Fibroblast of lung (primary cell): Measurements from ENCODE around the gene PRKAA1. TPM values are rescaled to one million over a fixed set of nuclear protein-coding genes. Genes with fewer than 3 reads are reported as not detected.

Source experiments
- DNase-seq, 2 donors: peaks; one replicate each; pipeline versions ENCODE4 v3.0.0 to v3.0.0-alpha.2; 2010; ENCODE audit warnings: low read depth in 2 of 2
- H2AFZ ChIP-seq: 2 replicates; pipeline ENCODE4 v1.5.1; 2012; ENCODE audit warnings: low read length, control low read depth, inconsistent platforms
- H3K27ac ChIP-seq: 2 replicates; pipeline ENCODE4 v1.5.1; 2011; ENCODE audit warnings: low read length, control low read depth; ENCODE audit not compliant: insufficient read depth
- H3K27me3 ChIP-seq: 2 replicates; pipeline ENCODE4 v1.5.1; 2011; ENCODE audit warnings: mild to moderate bottlenecking, low read length; ENCODE audit not compliant: control insufficient read depth, insufficient read depth
- H3K36me3 ChIP-seq: 2 replicates; pipeline ENCODE4 v1.5.1; 2011; ENCODE audit warnings: low read length; ENCODE audit not compliant: control insufficient read depth, insufficient read depth
- H3K4me1 ChIP-seq: 2 replicates; pipeline ENCODE4 v1.5.1; 2011; ENCODE audit warnings: low read length; ENCODE audit not compliant: control insufficient read depth, insufficient read depth; ENCODE audit errors: extremely low read depth
- H3K4me2 ChIP-seq: 2 replicates; pipeline ENCODE4 v1.5.1; 2011; ENCODE audit warnings: low read length, control low read depth; ENCODE audit not compliant: insufficient read depth; ENCODE audit errors: extremely low read depth
- H3K4me3 ChIP-seq, 4 experiments: fragments of 200-600 bp in 1 of 4; sonication (generic) in 1 of 4; replicated peaks in 1 of 4; 2 replicates each; pipeline ENCODE4 v1.5.1; 2011 to 2016; ENCODE audit warnings: low read length in 4 of 4, low read depth in 3 of 4, mild to moderate bottlenecking in 3 of 4, control low read depth in 2 of 4, inconsistent platforms in 1 of 4, mixed read lengths in 1 of 4; ENCODE audit not compliant: insufficient read depth in 1 of 4; ENCODE audit errors: control extremely low read depth in 1 of 4
- H3K79me2 ChIP-seq: 2 replicates; pipeline ENCODE4 v1.5.1; 2012; ENCODE audit warnings: mild to moderate bottlenecking, low read length, inconsistent platforms; ENCODE audit not compliant: control insufficient read depth, insufficient read depth
- H3K9ac ChIP-seq: 2 replicates; pipeline ENCODE4 v1.5.1; 2011; ENCODE audit warnings: mild to moderate bottlenecking, low read length, control low read depth; ENCODE audit not compliant: insufficient read depth
- H3K9me3 ChIP-seq: 2 replicates; pipeline ENCODE4 v1.5.1; 2012; ENCODE audit warnings: low read depth, low read length; ENCODE audit not compliant: control insufficient read depth, insufficient read depth
- H4K20me1 ChIP-seq: 2 replicates; pipeline ENCODE4 v1.5.1; 2011; ENCODE audit warnings: low read length; ENCODE audit not compliant: control insufficient read depth, insufficient read depth; ENCODE audit errors: extremely low read depth
- EZH2 ChIP-seq: IDR thresholded peaks from 2 replicates; pipeline ENCODE4 v1.5.1; 2012; ENCODE audit warnings: low read length, control low read depth, mild to moderate bottlenecking; ENCODE audit errors: missing control alignments
- polyA plus RNA-seq, 2 donors: library from polyadenylated mRNA; depleted of rRNA in 1 of 2; stranded (reverse) in 1 of 2; unstranded in 1 of 2; fragments of >200 nt; gene quantifications; 2 replicates each; pipeline ENCODE4 v1.2.1, GENCODE V29; 2011 to 2012; ENCODE audit warnings: missing spikeins in 1 of 2
- total RNA-seq: library from RNA; depleted of rRNA; stranded (reverse); fragments of >200 nt; gene quantifications from 2 replicates; pipeline ENCODE4 v1.2.1, GENCODE V29; 2014
- TF ChIP-seq, protein P1 (sequence below), 2 donors: IDR thresholded peaks in 1 of 2; conservative IDR thresholded peaks in 1 of 2; 1 replicate in 1 of 2; 2 replicates in 1 of 2; pipeline ENCODE4 v1.5.1; 2011 to 2012; ENCODE audit warnings: low read length in 2 of 2, control low read depth in 1 of 2, inconsistent platforms in 1 of 2, low read depth in 1 of 2, mild to moderate bottlenecking in 1 of 2

The PRKAA1 gene
- total and polyA plus RNA-seq, 2 donors (not counting 1 experiment from before 2014, with no cell fraction given) = 106 to 107 TPM

DNA sequence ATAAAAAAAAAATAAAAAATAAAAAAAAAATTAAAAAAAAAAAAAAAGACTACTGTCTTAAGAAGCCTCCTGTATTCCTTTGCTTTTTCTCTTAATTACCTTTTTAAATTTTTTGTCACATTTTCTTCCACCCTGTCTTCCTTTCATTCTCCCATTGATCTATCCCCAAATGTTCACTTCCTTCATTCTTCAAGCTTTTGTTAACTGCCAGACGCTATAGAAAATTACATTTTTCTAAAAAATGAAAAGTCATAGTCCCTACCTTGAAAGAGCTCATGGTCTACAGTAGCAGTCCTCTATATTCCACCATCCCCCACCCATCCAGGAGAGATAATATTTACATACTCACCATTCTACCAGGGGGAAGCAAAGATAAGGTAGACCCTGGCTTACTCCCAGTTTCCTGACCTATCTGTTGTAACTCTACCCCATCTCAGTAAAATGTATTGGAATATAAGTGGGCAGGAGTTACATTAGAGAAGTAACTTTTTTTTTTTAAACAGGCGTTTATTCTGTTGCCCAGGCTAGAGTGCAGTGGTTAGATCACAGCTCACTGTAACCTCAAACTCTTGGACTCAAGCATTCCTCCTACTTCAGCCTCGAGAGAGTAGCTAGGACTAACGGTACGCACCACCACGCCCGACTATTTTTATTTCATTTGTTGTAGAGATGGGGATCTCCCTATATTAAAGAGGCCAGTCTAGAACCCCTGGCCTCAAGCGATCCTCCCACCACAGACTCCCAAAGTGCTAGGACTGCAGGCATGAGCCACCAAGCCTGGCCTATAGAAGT, 3.8 kb upstream of the PRKAA1 start:
- H2AFZ ChIP-seq = no peak overlapping the region
- H3K27ac ChIP-seq = no peak overlapping the region
- H3K4me3 ChIP-seq = no peak overlapping the region
- DNase-seq = no peak
- H3K4me2 ChIP-seq = no peak overlapping the region
- H3K36me3 ChIP-seq = no peaks in the 10 kb centered on the region
- no peaks in the 10 kb centered on the region for H3K27me3 ChIP-seq
- peaks cover 9% of the 10 kb centered on the region for H3K79me2 ChIP-seq
- H3K9ac ChIP-seq = no peak overlapping the region
- H4K20me1 ChIP-seq = no peaks in the 10 kb centered on the region
- no peaks in the 10 kb centered on the region for H3K9me3 ChIP-seq
- no peaks in the 10 kb centered on the region for H3K4me1 ChIP-seq
- TF ChIP-seq EZH2 = no peak
- TF ChIP-seq, protein P1, sequence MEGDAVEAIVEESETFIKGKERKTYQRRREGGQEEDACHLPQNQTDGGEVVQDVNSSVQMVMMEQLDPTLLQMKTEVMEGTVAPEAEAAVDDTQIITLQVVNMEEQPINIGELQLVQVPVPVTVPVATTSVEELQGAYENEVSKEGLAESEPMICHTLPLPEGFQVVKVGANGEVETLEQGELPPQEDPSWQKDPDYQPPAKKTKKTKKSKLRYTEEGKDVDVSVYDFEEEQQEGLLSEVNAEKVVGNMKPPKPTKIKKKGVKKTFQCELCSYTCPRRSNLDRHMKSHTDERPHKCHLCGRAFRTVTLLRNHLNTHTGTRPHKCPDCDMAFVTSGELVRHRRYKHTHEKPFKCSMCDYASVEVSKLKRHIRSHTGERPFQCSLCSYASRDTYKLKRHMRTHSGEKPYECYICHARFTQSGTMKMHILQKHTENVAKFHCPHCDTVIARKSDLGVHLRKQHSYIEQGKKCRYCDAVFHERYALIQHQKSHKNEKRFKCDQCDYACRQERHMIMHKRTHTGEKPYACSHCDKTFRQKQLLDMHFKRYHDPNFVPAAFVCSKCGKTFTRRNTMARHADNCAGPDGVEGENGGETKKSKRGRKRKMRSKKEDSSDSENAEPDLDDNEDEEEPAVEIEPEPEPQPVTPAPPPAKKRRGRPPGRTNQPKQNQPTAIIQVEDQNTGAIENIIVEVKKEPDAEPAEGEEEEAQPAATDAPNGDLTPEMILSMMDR (conservative IDR thresholded peaks at IDR 0.05 in 1 of 2, IDR thresholded peaks at IDR 0.05 in 1 of 2; ENCODE audit: low read depth in 1 of 2, low read length in 2 of 2) = no peak

DNA sequence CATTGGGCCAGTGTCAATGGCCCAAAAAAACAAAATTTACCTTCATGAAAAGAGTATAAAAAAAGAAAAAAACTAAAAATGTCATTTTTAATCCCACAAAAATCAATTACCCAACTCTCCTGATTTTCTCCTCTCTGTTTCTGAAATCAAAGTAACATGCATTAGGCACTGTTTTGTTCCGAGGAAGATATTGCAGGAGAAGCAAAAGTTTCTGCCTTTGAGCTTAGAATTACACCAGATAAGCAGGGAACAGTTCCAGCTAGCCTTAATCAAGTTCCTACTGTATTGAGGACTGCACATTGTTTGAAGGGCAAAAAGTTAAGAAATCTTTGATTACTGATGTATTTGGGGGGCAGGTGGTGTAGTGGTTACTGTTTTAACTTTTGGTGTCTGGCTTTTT, 1.1 kb upstream of the PRKAA1 start:
- Histone ChIP-seq H3K9me3 (no peaks in the 10 kb centered on the region), H3K4me2 (peak overlapping the region; percentile 87)
- peak in 1 of 2 donors; percentile 54 for DNase-seq

DNA sequence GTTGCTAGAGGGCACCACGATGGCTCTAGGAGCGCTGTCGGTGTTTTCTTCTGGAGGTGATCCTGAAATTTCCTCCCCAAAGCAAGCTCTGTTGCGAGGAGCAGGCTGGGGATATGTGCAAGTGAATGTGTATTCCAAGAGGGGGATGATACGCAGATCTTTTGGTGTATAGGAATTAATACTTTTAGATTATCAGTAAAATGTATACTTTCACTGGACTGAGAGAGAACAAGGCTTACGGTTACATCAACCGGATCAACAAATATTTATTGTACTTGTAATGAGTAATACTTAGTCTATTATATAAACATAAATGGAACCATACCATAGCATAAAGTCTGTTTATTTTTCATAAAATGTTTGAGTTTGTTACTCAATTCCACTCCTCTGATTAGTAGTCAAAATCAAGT, 632 bp upstream of the PRKAA1 start:
- H2AFZ ChIP-seq = peak overlapping the region; percentile 100
- peak in 1 of 2 donors; percentile 67 for DNase-seq
- H3K9me3 ChIP-seq = no peaks in the 10 kb centered on the region
- peak overlapping the region; percentile 82 to 98 (median 96) for H3K4me3 ChIP-seq
- no peaks in the 10 kb centered on the region for H3K27me3 ChIP-seq
- no peaks in the 10 kb centered on the region for H4K20me1 ChIP-seq
- peaks cover 40% of the 10 kb centered on the region for H3K79me2 ChIP-seq
- H3K9ac ChIP-seq = peak overlapping the region; percentile 83
- H3K4me2 ChIP-seq = peak overlapping the region; percentile 87
- no peak for TF ChIP-seq EZH2
- TF ChIP-seq, protein P1 (conservative IDR thresholded peaks at IDR 0.05 in 1 of 2, IDR thresholded peaks at IDR 0.05 in 1 of 2; ENCODE audit: low read depth in 1 of 2, low read length in 2 of 2) = peak in 1 of 2 donors; percentile 25
- H3K4me1 ChIP-seq = peaks cover 4% of the 10 kb centered on the region
- H3K27ac ChIP-seq = peak overlapping the region; percentile 95
- H3K36me3 ChIP-seq = no peaks in the 10 kb centered on the region

More for the DNA sequence above, 1.1 kb upstream of the PRKAA1 start:
- no peak overlapping the region for H2AFZ ChIP-seq
- no peaks in the 10 kb centered on the region for H3K36me3 ChIP-seq
- H4K20me1 ChIP-seq = no peaks in the 10 kb centered on the region
- H3K27ac ChIP-seq = no peak overlapping the region
- no peak overlapping the region for H3K9ac ChIP-seq
- no peaks in the 10 kb centered on the region for H3K27me3 ChIP-seq
- TF ChIP-seq, protein P1 (conservative IDR thresholded peaks at IDR 0.05 in 1 of 2, IDR thresholded peaks at IDR 0.05 in 1 of 2; ENCODE audit: low read depth in 1 of 2, low read length in 2 of 2) = no peak
- no peak for TF ChIP-seq EZH2
- H3K79me2 ChIP-seq = peaks cover 36% of the 10 kb centered on the region
- peak overlapping the region; percentile 23 to 97 (median 89) for H3K4me3 ChIP-seq
- H3K4me1 ChIP-seq = peaks cover 4% of the 10 kb centered on the region
